PFSK-1 (cell line): ENCODE data around the gene NRP1.

Source experiments
- POLR2AphosphoS5 ChIP-seq: IDR thresholded peaks from 2 replicates; pipeline ENCODE4 v1.6.1; 2012; ENCODE audit warnings: low read depth, mild to moderate bottlenecking, control low read depth, low read length, moderate library complexity
- SIN3A ChIP-seq: IDR thresholded peaks from 2 replicates; pipeline ENCODE4 v1.6.1; 2012; ENCODE audit warnings: mild to moderate bottlenecking, low read length, moderate library complexity, borderline replicate concordance; ENCODE audit not compliant: insufficient read depth
- TAF1 ChIP-seq: IDR thresholded peaks from 2 replicates; pipeline ENCODE4 v1.6.1; 2012; ENCODE audit warnings: low read length, control low read depth, borderline replicate concordance; ENCODE audit not compliant: insufficient read depth

DNA sequence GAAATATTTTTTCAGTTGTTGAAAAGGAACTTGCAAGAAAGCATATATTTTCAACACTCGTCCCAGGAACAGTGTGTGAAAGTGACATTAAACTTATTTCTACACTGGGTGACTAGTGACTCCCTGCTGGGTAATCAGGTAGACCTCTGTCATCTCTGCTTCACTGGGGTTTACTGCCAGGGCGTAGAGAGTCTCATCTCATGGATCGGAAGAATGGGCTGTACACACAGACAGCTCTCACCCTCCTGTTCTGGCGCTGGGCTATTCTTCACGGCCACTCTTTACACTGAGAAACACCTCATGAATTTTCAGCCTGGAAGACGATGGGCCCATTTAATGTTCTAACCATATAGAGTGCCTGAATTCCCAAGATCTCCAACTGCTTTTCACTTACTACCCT is 36.4 kb downstream of the NRP1 start:
- TF ChIP-seq SIN3A (no peak), TAF1 (no peak), POLR2AphosphoS5 (no peak)
